PC-9 (cell line): Measurements from ENCODE around the gene PEX26. TPM values are rescaled to one million over a fixed set of nuclear protein-coding genes. Genes with fewer than 3 reads are reported as not detected.
A peak's percentile ranks its signal among the peaks of the same experiment; 100 is the strongest.

ENCODE experiments used
- BruUV-seq: library from RNA; stranded (reverse); fragments of 400-500 nt; replicated peaks from 2 replicates; lab custom pipeline; 2021; lab: Mats Ljungman, UMichigan
- CTCF ChIA-PET: fragments of 300-600 bp; sonication (Branson Sonifier 250); formaldehyde crosslinking; loops from one replicate; lab custom pipeline; 2022; ENCODE audit warnings: antibody characterized with exemption; lab: Charles Lee
- POLR2A ChIA-PET: fragments of 300-600 bp; sonication (Branson Sonifier 250); formaldehyde crosslinking; loops from one replicate; lab custom pipeline; 2022; ENCODE audit warnings: antibody characterized with exemption; ENCODE audit not compliant: unreplicated experiment; lab: Charles Lee
- DNase-seq, 2 experiments: peaks; one replicate each; pipeline versions ENCODE4 v3.0.0 to v3.0.0-alpha.2; 2015 to 2022; ENCODE audit warnings: mixed read lengths in 1 of 2
- H2AFZ ChIP-seq: fragments of 200-600 bp; sonication (generic); 2 replicates; pipeline ENCODE4 v1.8.1; 2017; ENCODE audit warnings: antibody characterized with exemption
- H3F3A ChIP-seq: fragments of 200-600 bp; sonication (generic); 2 replicates; pipeline ENCODE4 v1.8.1; 2017; ENCODE audit warnings: antibody characterized with exemption, mild to moderate bottlenecking, low read depth; ENCODE audit not compliant: insufficient read depth
- H3K27ac ChIP-seq: fragments of 200-600 bp; sonication (generic); 2 replicates; pipeline ENCODE4 v1.6.1; 2016; ENCODE audit warnings: mixed run types
- H3K27me3 ChIP-seq: fragments of 200-600 bp; sonication (generic); 2 replicates; pipeline ENCODE4 v1.6.1; 2016; ENCODE audit warnings: low read depth, mixed run types; ENCODE audit not compliant: insufficient read depth
- H3K36me3 ChIP-seq: fragments of 200-600 bp; sonication (generic); 2 replicates; pipeline ENCODE4 v1.6.1; 2016; ENCODE audit warnings: low read depth, mixed run types
- H3K4me1 ChIP-seq: fragments of 200-600 bp; sonication (generic); replicated peaks from 2 replicates; pipeline ENCODE4 v1.6.1; 2016; ENCODE audit warnings: mixed run types; ENCODE audit not compliant: insufficient read depth
- H3K4me2 ChIP-seq: fragments of 200-600 bp; sonication (generic); 2 replicates; pipeline ENCODE4 v1.6.1; 2017; ENCODE audit warnings: mixed run types
- H3K4me3 ChIP-seq: fragments of 200-600 bp; sonication (generic); 2 replicates; pipeline ENCODE4 v1.6.1; 2016; ENCODE audit warnings: mixed run types
- H3K79me2 ChIP-seq: fragments of 200-600 bp; sonication (generic); 2 replicates; pipeline ENCODE4 v1.6.1; 2017; ENCODE audit warnings: low read depth, mixed run types
- H3K9me2 ChIP-seq: fragments of 200-600 bp; sonication (generic); 2 replicates; pipeline ENCODE4 v1.8.1; 2017; ENCODE audit warnings: mild to moderate bottlenecking; ENCODE audit not compliant: insufficient read depth
- H3K9me3 ChIP-seq: fragments of 200-600 bp; sonication (generic); 2 replicates; pipeline ENCODE4 v1.8.1; 2016; ENCODE audit warnings: low read depth; ENCODE audit not compliant: insufficient read depth
- H4K20me1 ChIP-seq: fragments of 200-600 bp; sonication (generic); 2 replicates; pipeline ENCODE4 v1.8.1; 2017; ENCODE audit not compliant: insufficient read depth
- CTCF ChIP-seq: fragments of 200-600 bp; sonication (generic); conservative IDR thresholded peaks from 2 replicates; pipeline ENCODE4 v1.6.1; 2017; ENCODE audit warnings: mixed run types, antibody characterized with exemption, mild to moderate bottlenecking, moderate library complexity
- EZH2 ChIP-seq: fragments of 200-600 bp; sonication (generic); IDR thresholded peaks from 2 replicates; pipeline ENCODE4 v1.8.0; 2017; ENCODE audit warnings: antibody characterized with exemption, low read depth
- intact Hi-C: fragments of 100-400 bp; cut with micrococcal nuclease; formaldehyde crosslinking; loops from one replicate; pipeline ENCODE4 v1.10.0; 2022; ENCODE audit not compliant: unreplicated experiment
- total RNA-seq: library from RNA; stranded (reverse); gene quantifications from 2 replicates; pipeline ENCODE4 v1.2.3, GENCODE V29; 2021

PEX26 gene
- total RNA-seq, 1 experiment from 2014 or later, result 30.0 TPM

GRCh38 chr22:18057568-18058209 is 20.1 kb upstream of the PEX26 start:
- Histone ChIP-seq H3K36me3 (no peaks in the 10 kb centered on the region), H3K4me1 (peaks cover 17% of the 10 kb centered on the region), H3K27ac (0 out of 2 replicates have a peak overlapping the region, but pooled peaks have one; percentile 6), H3K9me3 (no peaks in the 10 kb centered on the region), H2AFZ (no peak overlapping the region), H3K4me2 (0 out of 2 replicates have a peak overlapping the region, but pooled peaks have one; percentile 7), H3K27me3 (no peaks in the 10 kb centered on the region), H3K4me3 (no peak overlapping the region), H3K9me2 (no peaks in the 10 kb centered on the region), H4K20me1 (no peaks in the 10 kb centered on the region), H3F3A (no peaks in the 10 kb centered on the region), H3K79me2 (no peaks in the 10 kb centered on the region)
- intact Hi-C loops, result no loop called here
- DNase-seq, result peak in 1 of 2 experiments; percentile 76
- ChIA-PET POLR2A (no interaction called here), CTCF (no interaction called here)
- BruUV-seq, result no TSS peak
- TF ChIP-seq EZH2 (no peak), CTCF (no peak)

- Histone ChIP-seq H3K9me2 (no peaks in the 10 kb centered on the region), H4K20me1 (no peaks in the 10 kb centered on the region), H3K27ac (no peak overlapping the region), H2AFZ (no peak overlapping the region), H3K79me2 (no peaks in the 10 kb centered on the region), H3K27me3 (no peaks in the 10 kb centered on the region), H3K4me2 (no peak overlapping the region), H3K4me3 (no peak overlapping the region), H3K9me3 (no peaks in the 10 kb centered on the region), H3K36me3 (no peaks in the 10 kb centered on the region), H3F3A (no peaks in the 10 kb centered on the region), H3K4me1 (peaks cover 17% of the 10 kb centered on the region)
- no TSS peak for BruUV-seq
- no peak for DNase-seq
- TF ChIP-seq EZH2 (no peak), CTCF (no peak)
- CTCF ChIA-PET, result no interaction called here
- intact Hi-C loops, result no loop called here
- POLR2A ChIA-PET, result no interaction called here
These were observed 19.3 kb upstream of the PEX26 start for GRCh38 chr22:18058371-18059093.

- no peaks in the 10 kb centered on the region for H3K36me3 ChIP-seq
- no peaks in the 10 kb centered on the region for H4K20me1 ChIP-seq
- H3K79me2 ChIP-seq, result no peaks in the 10 kb centered on the region
- no peaks in the 10 kb centered on the region for H3K27me3 ChIP-seq
- H3K4me2 ChIP-seq, result no peak overlapping the region
- no peaks in the 10 kb centered on the region for H3K9me2 ChIP-seq
- intact Hi-C loops, result no loop called here
- no peaks in the 10 kb centered on the region for H3K9me3 ChIP-seq
- H3K27ac ChIP-seq, result no peak overlapping the region
- BruUV-seq, result no TSS peak
- peaks cover 17% of the 10 kb centered on the region for H3K4me1 ChIP-seq
- no peak for TF ChIP-seq CTCF
- H3F3A ChIP-seq, result no peaks in the 10 kb centered on the region
- no peak overlapping the region for H2AFZ ChIP-seq
- POLR2A ChIA-PET, result no interaction called here
- no peak overlapping the region for H3K4me3 ChIP-seq
- CTCF ChIA-PET, result no interaction called here
- no peak for DNase-seq
These were observed 18.7 kb upstream of the PEX26 start for GRCh38 chr22:18059094-18059417.
